CD4-positive, alpha-beta T cell treated with Interleukin-2 at 100 ng/mL for 4 hours (primary cell): Measurements from ENCODE around the gene KDM4B.

Experiments
- DNase-seq: peaks from one replicate; pipeline ENCODE4 v3.0.0-alpha.2; 2020; ENCODE audit warnings: low spot score

KDM4B gene

DNA sequence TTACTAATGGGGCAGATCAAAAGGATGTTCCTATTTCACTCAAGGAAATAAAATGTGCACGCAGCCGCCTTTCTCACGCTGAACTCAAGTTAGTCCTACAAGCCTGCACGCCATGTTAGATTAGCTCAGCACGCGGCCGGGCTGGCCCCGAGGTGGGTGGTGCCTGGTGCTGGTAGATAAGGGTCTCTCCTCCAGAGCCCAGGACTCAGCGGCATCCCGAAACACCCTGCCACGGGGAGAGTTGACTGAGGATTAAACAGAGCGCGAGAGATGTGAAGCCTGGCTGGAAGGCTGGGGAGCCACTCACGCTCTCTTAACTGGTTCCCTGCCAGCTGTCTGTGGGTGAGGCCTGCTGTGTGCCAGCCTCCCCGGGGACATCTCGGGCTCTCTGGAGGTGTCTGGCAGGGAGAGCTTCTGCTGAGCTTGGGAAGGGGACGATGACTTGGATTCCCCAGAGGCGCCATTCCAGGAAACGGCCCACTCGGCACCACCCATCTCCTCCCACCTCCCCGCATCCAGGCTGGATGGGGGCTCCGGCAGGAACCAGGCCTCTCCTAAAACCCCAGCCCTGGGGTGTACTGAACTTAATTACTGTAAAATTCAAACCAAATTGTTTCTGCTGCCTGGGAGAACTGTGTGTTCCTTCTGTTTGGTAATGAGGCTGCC lies 122.2 kb downstream of the KDM4B start:
- DNase-seq, result no peak

DNA sequence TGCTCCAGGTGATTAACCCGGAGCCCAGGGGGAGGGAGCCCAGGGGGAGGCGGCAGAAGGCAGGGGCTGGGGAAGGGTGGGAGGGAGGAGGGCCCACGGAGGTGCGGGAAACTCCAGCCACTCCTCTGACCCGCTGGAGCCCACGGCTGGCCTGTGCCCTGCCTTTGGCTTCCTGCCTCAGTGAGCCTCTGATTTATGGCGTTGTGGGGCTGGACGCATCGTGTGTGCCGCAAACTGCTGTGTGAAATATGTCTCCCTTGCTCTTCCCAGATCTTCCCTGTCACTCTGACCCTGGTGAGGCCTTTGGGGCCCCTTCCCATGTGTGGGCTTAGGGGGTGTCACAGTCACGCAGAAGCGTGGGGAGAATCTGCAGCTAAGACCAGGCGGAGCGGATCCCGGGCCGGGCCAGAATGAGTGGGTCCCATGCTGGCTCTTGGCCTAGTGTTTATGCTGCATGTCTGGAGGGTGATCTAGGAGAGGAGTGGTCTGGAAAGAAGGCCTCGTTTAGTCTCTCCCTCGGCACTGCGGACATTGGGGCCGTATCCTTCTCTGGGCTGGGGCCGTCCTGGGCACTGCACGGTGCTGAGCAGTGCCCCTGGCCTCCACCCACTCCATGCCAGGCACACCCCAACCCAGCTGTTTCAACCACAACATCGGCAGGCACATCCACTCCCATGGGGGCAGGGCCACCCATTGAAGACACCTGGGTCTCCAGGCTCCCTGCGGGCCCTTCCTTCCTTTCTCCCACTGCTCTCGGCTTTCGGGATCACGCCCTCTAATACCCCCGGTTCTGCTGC lies 123.0 kb downstream of the KDM4B start:
- no peak for DNase-seq

GRCh38 chr19:5092481-5092843 lies 123.5 kb downstream of the KDM4B start:
- DNase-seq, result no peak

- no peak for DNase-seq
Measured at GRCh38 chr19:5093297-5093928, 124.5 kb downstream of the KDM4B start.

DNA sequence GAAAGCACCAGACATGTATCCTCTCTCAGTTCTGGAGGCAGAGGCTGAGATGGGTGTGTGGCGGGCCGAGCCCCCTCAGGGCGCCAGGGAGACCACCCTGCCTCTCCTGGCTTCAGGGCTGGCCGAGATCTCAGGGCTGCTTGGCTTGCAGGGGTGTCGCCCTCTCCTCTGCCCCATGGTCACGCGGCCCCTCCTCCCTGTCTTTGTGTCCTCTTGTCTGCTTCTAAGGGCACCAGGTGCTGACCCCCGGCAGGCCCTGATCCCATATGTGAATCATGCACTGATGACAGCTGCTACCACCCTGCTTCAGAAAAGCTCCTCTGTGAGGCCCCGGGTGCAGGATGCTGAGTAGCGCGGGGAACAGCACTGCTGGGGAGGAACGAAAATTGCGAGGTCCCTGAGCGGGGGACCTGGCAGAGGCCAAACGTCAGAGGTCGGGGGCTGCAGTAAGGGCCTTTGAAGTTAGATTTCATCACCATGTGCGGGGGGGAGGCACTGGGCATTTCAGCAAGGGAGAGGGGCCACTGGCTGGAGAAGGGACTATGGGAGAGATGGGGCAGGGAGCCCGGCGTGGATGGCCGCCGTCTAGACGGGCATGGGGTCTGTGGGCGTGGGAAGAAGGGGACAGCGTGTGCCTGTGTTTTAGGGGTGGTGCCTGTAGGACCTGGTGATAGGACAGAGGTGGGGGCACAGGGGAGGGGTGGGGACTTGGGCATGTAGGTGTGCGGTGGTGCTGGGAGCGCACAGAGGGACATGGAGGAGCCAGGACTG lies 125.2 kb downstream of the KDM4B start:
- DNase-seq, result no peak

- DNase-seq, result no peak
Measured at GRCh38 chr19:5094768-5095567, 126.1 kb downstream of the KDM4B start.

- no peak for DNase-seq
Measured at GRCh38 chr19:5095568-5095850, 126.6 kb downstream of the KDM4B start.

- no peak for DNase-seq
Measured at GRCh38 chr19:5096536-5096935, 127.6 kb downstream of the KDM4B start.

- DNase-seq, result no peak
Measured at GRCh38 chr19:5097331-5097930, 128.5 kb downstream of the KDM4B start.

DNA sequence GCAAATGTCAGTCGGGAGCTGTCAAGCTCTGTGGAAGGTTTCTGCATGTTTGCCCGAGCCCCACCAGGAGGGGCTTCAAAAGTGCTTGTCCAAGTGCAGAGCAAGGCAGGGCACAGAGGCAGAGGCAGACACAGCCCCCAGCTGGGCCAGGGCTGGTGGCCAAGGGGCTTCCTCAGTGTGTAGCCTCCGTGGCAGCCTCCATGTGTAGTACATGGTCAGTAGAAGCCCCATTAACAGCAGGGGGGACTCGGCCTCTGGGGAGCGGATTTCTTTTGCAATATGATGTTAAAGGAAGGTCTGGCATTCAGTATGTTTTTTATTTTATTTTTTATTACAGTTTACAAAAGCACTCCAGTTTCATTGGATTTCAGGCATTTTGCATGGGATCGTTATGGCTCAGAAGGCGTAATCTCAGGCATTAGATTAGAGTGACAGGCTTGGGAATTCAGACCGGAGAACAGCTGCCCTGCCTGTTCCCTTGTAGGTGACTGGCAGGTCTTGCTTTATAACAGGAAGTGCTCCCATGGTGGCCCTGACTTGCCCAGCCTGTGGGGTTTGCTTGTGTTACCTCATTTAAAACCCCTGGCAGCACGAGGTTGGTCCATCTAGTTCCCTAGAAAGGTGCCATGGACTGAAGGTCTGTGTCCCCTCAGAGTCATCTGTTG lies 129.2 kb downstream of the KDM4B start:
- no peak for DNase-seq

- no peak for DNase-seq
Measured at GRCh38 chr19:5098646-5099045, 129.7 kb downstream of the KDM4B start.

DNA sequence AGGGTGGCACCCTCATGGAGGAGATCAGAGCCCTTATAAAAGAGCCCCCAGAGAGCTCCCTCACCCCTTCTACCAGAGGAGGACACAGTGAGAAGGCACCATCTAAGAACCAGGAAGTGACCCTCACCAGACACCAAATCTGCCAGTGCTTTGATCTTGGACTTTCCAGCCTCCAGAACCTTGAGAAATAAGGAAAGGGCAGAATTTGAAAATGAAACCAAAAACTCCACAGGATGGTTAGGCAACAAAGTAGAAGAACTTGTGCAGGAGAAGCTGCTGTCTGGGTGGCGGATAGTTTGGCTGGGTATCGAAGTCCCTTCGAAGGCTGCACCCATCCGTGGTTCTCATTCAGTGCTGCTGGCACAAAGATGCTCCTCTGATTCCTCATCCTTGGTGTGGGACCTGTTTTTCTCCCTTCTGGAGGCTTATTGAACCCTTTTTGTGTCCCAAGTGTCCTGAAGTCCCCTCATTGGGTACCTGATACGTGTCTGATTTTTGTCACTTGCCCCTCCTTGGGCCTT lies 130.8 kb downstream of the KDM4B start:
- DNase-seq, result no peak

DNA sequence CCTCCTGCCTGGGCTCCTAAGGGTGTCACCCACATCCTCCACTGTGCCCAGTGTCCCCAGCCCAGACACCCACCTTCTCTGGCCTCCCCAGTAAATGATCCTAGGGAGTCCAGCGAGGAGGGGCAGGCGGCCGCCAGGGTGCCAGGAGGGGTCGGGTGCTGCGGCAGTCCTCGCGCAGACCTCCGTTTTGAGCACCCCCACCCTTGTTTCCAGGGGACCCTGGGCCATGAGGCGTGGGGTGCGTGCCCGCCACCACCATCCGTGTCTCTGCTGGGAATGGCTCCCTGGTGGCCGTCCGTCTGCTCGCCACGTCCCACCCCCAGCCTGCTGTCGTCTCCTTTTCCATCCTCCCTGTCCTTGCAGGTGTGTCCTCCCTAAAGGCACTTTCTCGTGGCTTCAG lies 133.0 kb downstream of the KDM4B start:
- no peak for DNase-seq

DNA sequence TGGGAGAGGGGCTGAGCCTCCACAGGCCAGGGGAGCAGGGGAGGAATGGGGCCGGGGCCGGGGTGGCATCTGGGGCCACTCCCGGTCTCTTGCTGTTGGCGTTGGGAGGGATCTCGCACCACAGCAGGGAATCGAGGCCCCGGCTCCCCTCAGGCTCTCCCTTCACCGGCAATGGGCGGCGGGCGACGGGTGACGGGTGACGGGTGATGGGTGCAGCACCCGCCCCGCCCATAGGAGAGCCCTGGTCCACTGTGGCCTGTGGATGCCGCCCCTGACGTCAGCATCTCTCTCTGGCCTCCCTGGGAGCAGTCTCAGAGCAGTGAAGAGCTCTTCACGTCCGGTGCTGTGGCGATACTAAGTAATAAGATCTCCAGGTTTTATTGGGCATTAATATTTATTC lies 133.6 kb downstream of the KDM4B start:
- DNase-seq, result no peak

GRCh38 chr19:5103061-5103701 lies 134.3 kb downstream of the KDM4B start:
- DNase-seq, result no peak

DNA sequence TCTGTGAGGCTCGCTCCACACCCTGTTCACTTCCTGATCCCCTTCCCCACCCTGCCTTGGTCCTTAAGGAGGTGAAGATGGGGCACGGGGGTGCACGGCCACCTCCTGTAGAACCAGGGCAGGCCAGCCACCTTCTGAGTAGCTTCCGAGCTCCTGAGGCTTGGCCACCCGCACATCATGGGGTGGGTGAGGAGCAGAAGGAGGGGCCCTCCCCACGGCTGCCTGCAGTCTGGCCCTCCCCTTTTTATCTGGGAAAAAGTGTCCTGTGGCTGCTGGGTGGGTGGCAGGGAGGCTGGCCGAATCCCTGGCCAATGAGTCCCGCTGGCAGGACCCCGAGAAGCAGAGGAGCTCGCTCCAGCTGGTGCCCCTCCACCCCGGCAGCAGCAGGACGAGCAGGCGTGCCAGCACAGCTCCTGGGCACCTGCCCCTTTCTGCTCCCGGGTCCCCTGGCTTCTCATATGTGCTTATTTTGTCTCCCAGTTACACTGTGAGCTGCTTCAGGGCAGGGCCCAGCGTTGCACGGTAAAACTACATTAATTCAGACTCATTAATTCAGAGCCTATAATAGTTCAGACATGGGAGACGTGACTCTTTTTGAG lies 135.0 kb downstream of the KDM4B start:
- DNase-seq, result no peak

- no peak for DNase-seq
Measured at GRCh38 chr19:5104871-5105351, 136.0 kb downstream of the KDM4B start.

DNA sequence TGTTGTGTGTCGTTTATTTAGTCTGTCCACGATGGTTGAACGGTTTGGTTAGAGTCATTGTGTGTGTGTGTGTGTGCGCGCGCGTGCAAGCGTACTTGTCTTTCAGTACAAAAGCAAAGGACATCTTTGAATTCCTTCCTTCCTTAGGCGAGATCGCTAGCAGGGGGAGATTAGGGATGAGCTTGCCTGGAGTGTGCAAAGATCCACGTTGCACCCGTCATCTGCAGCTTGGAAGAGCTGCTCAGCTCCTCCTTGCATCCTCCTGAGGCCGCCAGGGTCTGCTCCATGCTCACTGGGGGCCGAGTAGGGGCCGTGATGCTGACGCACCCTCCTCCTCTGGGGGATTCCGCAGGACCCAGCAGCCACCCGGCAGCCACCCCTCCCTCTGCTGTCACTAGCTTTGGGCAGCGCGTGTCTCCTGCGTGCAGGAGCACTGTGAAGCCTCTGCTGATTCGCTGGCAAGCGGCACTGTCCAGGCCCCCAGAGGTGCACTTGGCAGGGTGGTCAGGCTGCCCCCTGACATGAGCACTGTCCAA lies 137.3 kb downstream of the KDM4B start:
- DNase-seq, result no peak

GRCh38 chr19:5106971-5107370 lies 138.1 kb downstream of the KDM4B start:
- no peak for DNase-seq
